SU-DHL-6 (cell line): ENCODE measurements around the gene LRRC71.

Source experiments
- H2AFZ ChIP-seq: fragments of 200-600 bp; sonication (generic); 2 replicates; pipeline ENCODE4 v1.6.1; 2014; ENCODE audit warnings: low read depth, mild to moderate bottlenecking, moderate library complexity, mixed read lengths, antibody characterized with exemption, low read length; ENCODE audit not compliant: severe bottlenecking
- H3F3A ChIP-seq: fragments of 200-600 bp; shearing (Covaris generic); 2 replicates; pipeline ENCODE4 v1.6.0; 2016; ENCODE audit warnings: antibody characterized with exemption, mild to moderate bottlenecking; ENCODE audit not compliant: insufficient read depth
- H3K27ac ChIP-seq: fragments of 200-600 bp; sonication (generic); 2 replicates; pipeline ENCODE4 v1.5.1; 2016; ENCODE audit warnings: low read depth, mild to moderate bottlenecking, low read length, moderate library complexity, mixed read lengths
- H3K27me3 ChIP-seq: fragments of 200-600 bp; sonication (generic), shearing (Covaris generic); 2 replicates; pipeline ENCODE4 v1.6.0; 2014; ENCODE audit warnings: mild to moderate bottlenecking, low read length
- H3K36me3 ChIP-seq: fragments of 200-600 bp; sonication (generic); 2 replicates; pipeline ENCODE4 v1.6.1; 2014; ENCODE audit warnings: mild to moderate bottlenecking, low read length, mixed read lengths
- H3K4me2 ChIP-seq: fragments of 300-600, 200-600 bp; shearing (Covaris generic), sonication (generic); 2 replicates; pipeline ENCODE4 v1.6.0; 2014; ENCODE audit warnings: low read length, low read depth, mild to moderate bottlenecking; ENCODE audit not compliant: poor library complexity, severe bottlenecking
- H3K4me3 ChIP-seq: fragments of 200-600 bp; sonication (generic); 2 replicates; pipeline ENCODE4 v1.5.1; 2014; ENCODE audit warnings: antibody characterized with exemption, low read length, mild to moderate bottlenecking, mixed read lengths; ENCODE audit not compliant: insufficient read depth, poor library complexity, severe bottlenecking
- H3K79me2 ChIP-seq: fragments of 200-600 bp; sonication (generic); 2 replicates; pipeline ENCODE4 v1.6.1; 2014; ENCODE audit warnings: mild to moderate bottlenecking, low read length, moderate library complexity; ENCODE audit not compliant: insufficient read depth
- H3K9ac ChIP-seq: fragments of 200-600 bp; sonication (generic); 2 replicates; pipeline ENCODE4 v1.7.0; 2014; ENCODE audit warnings: mild to moderate bottlenecking, low read length
- H3K9me2 ChIP-seq: fragments of 200-600 bp; sonication (generic); replicated peaks from 2 replicates; pipeline ENCODE4 v1.6.1; 2014; ENCODE audit warnings: low read length; ENCODE audit not compliant: insufficient read depth
- H3K9me3 ChIP-seq: fragments of 200-600 bp; sonication (generic); 2 replicates; pipeline ENCODE4 v1.6.1; 2014; ENCODE audit warnings: low read length, mixed read lengths; ENCODE audit not compliant: insufficient read depth
- H4K20me1 ChIP-seq: fragments of 200-600 bp; sonication (generic); 2 replicates; pipeline ENCODE4 v1.6.1; 2014; ENCODE audit warnings: low read depth, mild to moderate bottlenecking, antibody characterized with exemption, low read length, moderate library complexity, mixed read lengths
- CTCF ChIP-seq: fragments of 200-600 bp; sonication (generic); IDR thresholded peaks from one replicate; pipeline ENCODE4 v1.5.1; 2017; ENCODE audit warnings: antibody characterized with exemption, mild to moderate bottlenecking, low read length, moderate library complexity; ENCODE audit not compliant: insufficient read depth, poor library complexity, severe bottlenecking
- EZH2phosphoT487 ChIP-seq: fragments of 200-600 bp; sonication (generic), shearing (Covaris generic); conservative IDR thresholded peaks from 2 replicates; pipeline ENCODE4 v1.6.1; 2018; ENCODE audit warnings: mild to moderate bottlenecking, antibody characterized with exemption, low read length, moderate library complexity, mixed read lengths

The LRRC71 gene

DNA sequence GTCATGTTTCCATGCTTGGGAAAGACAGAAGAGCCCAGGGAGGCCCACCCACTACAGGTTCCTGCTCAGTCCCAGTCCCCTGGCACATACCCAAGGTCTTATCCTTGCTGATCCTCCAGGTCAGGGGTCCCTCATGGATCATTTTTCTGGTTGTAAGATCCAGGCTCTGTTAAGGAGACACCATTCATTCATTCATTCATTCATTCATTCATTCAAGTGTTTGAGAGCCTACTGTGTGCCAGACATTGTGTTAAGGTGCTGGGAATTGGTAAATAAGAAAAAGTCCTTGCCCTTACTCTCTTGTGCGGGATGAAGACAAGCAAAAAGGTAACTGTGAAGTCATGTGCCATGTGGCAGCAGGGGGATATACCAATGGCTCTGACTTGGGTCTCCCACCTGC, 23.8 kb downstream of the LRRC71 start:
- H3K79me2 ChIP-seq, result no peaks in the 10 kb centered on the region
- H2AFZ ChIP-seq, result no peak overlapping the region
- H3K9me2 ChIP-seq, result no peaks in the 10 kb centered on the region
- no peak overlapping the region for H3K4me2 ChIP-seq
- no peak overlapping the region for H3K9ac ChIP-seq
- TF ChIP-seq CTCF (no peak), EZH2phosphoT487 (no peak)
- no peak overlapping the region for H3K4me3 ChIP-seq
- H3F3A ChIP-seq, result no peaks in the 10 kb centered on the region
- no peaks in the 10 kb centered on the region for H4K20me1 ChIP-seq
- H3K27me3 ChIP-seq, result no peaks in the 10 kb centered on the region
- no peaks in the 10 kb centered on the region for H3K9me3 ChIP-seq
- H3K27ac ChIP-seq, result no peak overlapping the region
- H3K36me3 ChIP-seq, result no peaks in the 10 kb centered on the region

DNA sequence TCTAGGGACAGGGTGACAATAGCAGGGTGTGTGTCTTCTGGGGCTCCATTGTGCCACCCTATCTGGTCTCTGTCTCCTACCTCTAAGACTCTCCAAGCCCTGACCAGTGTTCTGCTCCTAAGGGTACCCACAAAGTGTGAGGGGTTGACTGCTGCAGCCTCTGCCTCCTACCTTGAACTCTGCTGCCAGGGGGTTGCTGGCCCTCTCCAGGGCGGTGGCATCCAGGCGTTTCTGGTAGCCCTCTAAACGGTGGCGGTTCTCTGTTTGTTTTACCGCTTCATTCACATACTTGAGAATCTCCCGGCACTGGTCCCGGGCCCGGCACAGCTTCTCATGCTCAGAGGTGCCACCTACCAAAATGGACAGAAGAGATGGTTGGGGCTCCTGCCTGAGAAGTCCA, 24.4 kb downstream of the LRRC71 start:
- Histone ChIP-seq H3K36me3 (no peaks in the 10 kb centered on the region), H3K27ac (no peak overlapping the region), H3K27me3 (no peaks in the 10 kb centered on the region), H3K4me2 (no peak overlapping the region), H3F3A (no peaks in the 10 kb centered on the region), H4K20me1 (no peaks in the 10 kb centered on the region), H2AFZ (no peak overlapping the region), H3K4me3 (no peak overlapping the region), H3K9ac (no peak overlapping the region), H3K9me2 (no peaks in the 10 kb centered on the region), H3K9me3 (no peaks in the 10 kb centered on the region), H3K79me2 (no peaks in the 10 kb centered on the region)
- TF ChIP-seq EZH2phosphoT487 (no peak), CTCF (no peak)

DNA sequence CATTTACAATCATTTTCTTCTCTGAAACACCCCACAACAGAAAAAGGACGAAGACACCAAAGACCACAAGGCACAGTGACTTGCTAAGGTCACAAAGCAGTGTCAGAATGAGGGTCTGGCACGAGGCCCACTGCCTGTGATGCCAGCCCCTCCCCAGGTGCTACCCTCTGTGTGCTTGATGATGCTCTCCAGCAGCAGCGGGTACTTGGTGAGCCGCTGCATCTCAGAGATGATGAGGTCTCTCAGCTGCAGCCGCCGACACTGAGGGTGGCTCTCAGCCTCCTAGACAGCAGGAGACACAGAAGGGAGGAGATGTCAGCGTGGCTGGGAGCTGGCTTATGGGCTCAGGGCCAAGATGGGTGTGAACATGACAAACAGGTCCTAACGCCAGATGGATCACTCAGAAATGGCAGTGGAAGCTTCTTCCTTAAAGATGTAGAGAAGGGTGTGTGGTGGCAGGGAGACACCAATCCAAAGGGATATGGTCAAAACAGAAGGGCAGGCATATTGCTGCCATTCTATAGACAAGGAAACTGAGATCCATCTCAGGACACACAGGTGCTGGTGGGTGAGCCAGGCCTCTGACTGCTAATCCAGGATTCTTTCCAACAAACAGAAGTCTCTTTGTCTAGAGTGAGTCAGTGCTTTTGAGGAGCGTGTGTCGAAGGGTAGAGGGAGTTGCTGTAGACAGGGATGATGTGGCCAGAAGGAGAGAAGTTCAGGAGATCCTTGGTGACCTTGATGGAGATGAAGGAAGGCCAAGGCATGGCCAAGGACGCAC, 25.6 kb downstream of the LRRC71 start:
- Histone ChIP-seq H3K79me2 (no peaks in the 10 kb centered on the region), H3K4me2 (no peak overlapping the region), H3F3A (no peaks in the 10 kb centered on the region), H3K9me3 (no peaks in the 10 kb centered on the region), H2AFZ (no peak overlapping the region), H3K27me3 (no peaks in the 10 kb centered on the region), H3K9me2 (no peaks in the 10 kb centered on the region), H4K20me1 (no peaks in the 10 kb centered on the region), H3K9ac (no peak overlapping the region), H3K4me3 (no peak overlapping the region), H3K36me3 (no peaks in the 10 kb centered on the region), H3K27ac (no peak overlapping the region)
- TF ChIP-seq CTCF (no peak), EZH2phosphoT487 (no peak)
